ENCODE data around the gene LMTK2.
"Not testable (repeated sequence)": the region's sequence is repeated elsewhere in the genome, so short reads cannot be mapped to it uniquely, and the experiment has no call there.

Gene LMTK2

DNA sequence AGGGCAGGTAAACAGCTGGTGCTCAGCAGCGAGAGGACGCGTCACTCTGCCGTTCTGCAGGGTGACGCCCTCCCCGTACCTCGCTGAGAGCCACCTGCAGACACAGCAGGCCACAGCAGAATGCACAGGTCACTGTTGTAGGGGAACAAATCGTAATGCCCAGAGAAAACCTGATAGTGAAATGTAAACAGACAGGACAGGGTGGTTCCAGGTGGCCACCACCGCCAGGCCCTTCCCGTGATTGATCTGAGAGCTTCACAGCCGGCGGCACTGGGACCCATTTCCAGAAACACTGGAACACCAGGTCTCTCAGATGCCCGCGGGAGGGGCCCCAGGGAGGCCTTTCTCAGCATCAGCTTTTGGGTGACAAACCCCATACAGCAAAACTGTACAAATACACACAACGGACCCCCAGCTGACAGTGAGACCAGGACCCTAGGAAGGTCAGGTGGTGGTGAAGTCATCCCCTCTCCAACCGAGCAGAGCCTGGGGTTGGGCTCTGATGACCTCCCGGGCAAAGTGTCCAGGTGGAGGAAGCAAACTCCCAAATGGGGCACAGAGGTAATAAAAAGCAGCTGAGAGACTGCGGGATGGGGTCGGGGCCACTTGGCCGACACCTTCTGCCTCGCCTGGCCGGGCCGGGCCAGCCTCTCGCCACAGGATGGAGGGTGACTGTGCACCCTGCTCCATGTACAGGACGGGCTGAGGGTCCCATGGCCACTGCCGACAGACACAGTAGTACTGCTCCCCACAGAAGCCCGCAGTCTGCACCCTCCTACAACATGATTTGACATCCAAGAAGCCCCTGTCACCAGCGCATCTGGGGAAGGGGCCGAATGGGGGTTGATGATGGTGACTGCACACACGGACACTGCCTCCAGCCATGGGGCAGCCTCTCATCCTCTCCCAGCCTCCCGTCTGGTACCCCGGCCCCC is 109.2 kb downstream of the LMTK2 start:
- H3K4me3 ChIP-seq (ENCODE audit: low read depth, low read length): no peak overlapping the region
- TF ChIP-seq, protein P1, sequence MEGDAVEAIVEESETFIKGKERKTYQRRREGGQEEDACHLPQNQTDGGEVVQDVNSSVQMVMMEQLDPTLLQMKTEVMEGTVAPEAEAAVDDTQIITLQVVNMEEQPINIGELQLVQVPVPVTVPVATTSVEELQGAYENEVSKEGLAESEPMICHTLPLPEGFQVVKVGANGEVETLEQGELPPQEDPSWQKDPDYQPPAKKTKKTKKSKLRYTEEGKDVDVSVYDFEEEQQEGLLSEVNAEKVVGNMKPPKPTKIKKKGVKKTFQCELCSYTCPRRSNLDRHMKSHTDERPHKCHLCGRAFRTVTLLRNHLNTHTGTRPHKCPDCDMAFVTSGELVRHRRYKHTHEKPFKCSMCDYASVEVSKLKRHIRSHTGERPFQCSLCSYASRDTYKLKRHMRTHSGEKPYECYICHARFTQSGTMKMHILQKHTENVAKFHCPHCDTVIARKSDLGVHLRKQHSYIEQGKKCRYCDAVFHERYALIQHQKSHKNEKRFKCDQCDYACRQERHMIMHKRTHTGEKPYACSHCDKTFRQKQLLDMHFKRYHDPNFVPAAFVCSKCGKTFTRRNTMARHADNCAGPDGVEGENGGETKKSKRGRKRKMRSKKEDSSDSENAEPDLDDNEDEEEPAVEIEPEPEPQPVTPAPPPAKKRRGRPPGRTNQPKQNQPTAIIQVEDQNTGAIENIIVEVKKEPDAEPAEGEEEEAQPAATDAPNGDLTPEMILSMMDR (IDR thresholded peaks at IDR 0.05; ENCODE audit: low read depth, low read length, missing control alignments): no peak
- DNase-seq (ENCODE audit: low read depth): no peak

DNA sequence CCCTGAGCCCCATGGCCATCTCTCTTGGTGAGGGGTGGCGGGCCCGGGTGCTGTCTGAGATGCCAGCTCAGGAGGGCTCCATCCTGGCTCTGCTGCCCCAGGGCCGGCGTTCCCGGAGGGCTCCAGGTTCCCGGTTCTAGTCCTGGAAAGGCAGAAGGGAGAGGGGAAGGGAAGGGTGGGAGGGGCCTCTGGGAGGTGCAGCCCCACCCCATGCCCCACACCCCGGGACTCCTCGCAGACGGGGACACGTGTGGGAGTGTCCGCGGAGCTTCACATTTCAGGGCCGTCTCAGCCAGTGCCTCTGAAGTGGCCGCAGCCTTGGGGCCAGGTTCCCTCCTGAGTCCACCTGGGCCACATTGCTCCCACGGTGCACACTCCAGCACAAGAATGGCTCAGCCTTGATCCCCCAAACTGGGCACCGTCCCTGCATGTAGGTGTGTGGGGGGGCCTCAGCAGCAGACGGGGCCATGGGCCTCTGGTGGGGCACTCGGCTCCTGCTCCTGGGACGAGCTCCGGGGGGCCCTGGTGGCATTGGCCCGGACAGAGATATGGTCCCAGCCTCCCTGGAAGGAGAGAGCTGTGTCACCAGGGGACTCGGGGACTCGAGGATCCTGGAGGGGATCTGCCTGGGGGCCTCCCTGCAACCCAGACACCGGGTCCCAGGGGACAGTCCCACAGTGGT is 110.4 kb downstream of the LMTK2 start:
- DNase-seq (ENCODE audit: low read depth): no peak
- TF ChIP-seq, protein P1 (IDR thresholded peaks at IDR 0.05; ENCODE audit: low read depth, low read length, missing control alignments): no peak
- H3K4me3 ChIP-seq (ENCODE audit: low read depth, low read length): no peak overlapping the region

- TF ChIP-seq, protein P1 (IDR thresholded peaks at IDR 0.05; ENCODE audit: low read depth, low read length, missing control alignments): no peak
- no peak for DNase-seq (ENCODE audit: low read depth)
- no peak overlapping the region for H3K4me3 ChIP-seq (ENCODE audit: low read depth, low read length)
These were observed 111.2 kb downstream of the LMTK2 start for GRCh38 chr7:98217623-98218582.

GRCh38 chr7:98219382-98219781 is 112.7 kb downstream of the LMTK2 start:
- not testable (repeated sequence) for H3K4me3 ChIP-seq (ENCODE audit: low read depth, low read length); DNase-seq (ENCODE audit: low read depth)

GRCh38 chr7:98221611-98222532 is 115.2 kb downstream of the LMTK2 start:
- DNase-seq (ENCODE audit: low read depth): no peak
- no peak overlapping the region for H3K4me3 ChIP-seq (ENCODE audit: low read depth, low read length)
- TF ChIP-seq, protein P1 (IDR thresholded peaks at IDR 0.05; ENCODE audit: low read depth, low read length, missing control alignments): no peak

DNA sequence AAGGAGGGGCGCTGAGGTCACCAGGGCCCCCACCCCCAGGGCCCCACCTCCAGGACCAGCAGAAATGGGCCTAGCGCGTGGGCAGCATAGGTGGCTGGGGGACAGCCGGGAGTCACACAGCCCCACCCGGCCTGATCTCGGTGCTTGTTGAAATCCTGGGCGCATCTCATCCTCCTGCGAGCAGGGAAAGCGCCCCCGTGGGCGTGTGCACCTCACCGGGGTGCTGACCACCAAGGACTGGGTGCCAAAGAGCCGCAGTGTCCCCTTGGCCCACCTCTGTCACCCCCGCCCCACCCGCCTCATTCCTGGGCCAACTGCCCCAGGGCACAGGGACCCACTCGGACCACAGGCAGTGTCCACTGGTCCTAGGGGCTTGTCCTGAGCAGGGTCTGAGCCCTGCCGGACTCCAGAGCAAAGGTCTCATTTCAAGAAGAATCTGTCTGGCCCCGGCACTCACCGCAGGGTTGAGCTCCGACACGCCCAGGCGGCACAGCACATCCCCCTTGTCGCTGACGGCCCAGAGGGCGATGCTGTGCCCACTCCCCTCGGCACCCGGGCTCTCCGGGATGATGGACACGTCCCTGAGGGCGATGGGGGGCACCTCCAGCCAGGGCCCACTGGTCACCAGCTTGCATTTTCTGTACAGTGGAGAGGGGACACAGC is 116.0 kb downstream of the LMTK2 start:
- TF ChIP-seq, protein P1 (IDR thresholded peaks at IDR 0.05; ENCODE audit: low read depth, low read length, missing control alignments): no peak
- DNase-seq (ENCODE audit: low read depth): no peak
- no peak overlapping the region for H3K4me3 ChIP-seq (ENCODE audit: low read depth, low read length)
